SK-N-MC (cell line): ENCODE data around the gene BCAS1.
A peak's percentile ranks its signal among the peaks of the same experiment; 100 is the strongest.

Experiments used
- DNase-seq: peaks from one replicate; pipeline ENCODE4 v3.0.0-alpha.2; 2011; ENCODE audit warnings: low read depth, low spot score
- H3K27ac ChIP-seq: fragments of 200-600 bp; sonication (generic); 2 replicates; pipeline ENCODE4 v1.5.1; 2016; ENCODE audit warnings: mixed run types
- H3K36me3 ChIP-seq: fragments of 200-600 bp; sonication (generic); 2 replicates; pipeline ENCODE4 v1.6.1; 2017; ENCODE audit warnings: antibody characterized with exemption, low read length, mixed read lengths; ENCODE audit not compliant: insufficient read depth
- H3K4me3 ChIP-seq: fragments of 200-600 bp; sonication (generic); 2 replicates; pipeline ENCODE4 v1.5.1; 2016
- H3K9ac ChIP-seq: fragments of 200-600 bp; sonication (generic); 2 replicates; pipeline ENCODE4 v1.8.0; 2017; ENCODE audit warnings: mixed run types, mixed read lengths; ENCODE audit not compliant: insufficient read length
- H3K9me3 ChIP-seq: fragments of 200-600 bp; sonication (generic); 2 replicates; pipeline ENCODE4 v1.6.1; 2017; ENCODE audit warnings: low read depth, mild to moderate bottlenecking, antibody characterized with exemption, low read length, moderate library complexity, mixed read lengths
- EZH2 ChIP-seq: fragments of 200-600 bp; sonication (generic); IDR thresholded peaks from one replicate; pipeline ENCODE4 v1.6.1; 2017; ENCODE audit warnings: antibody characterized with exemption
- FOXP2 ChIP-seq: optimal IDR thresholded peaks from 2 replicates; pipeline ENCODE3; 2011; ENCODE audit warnings: mild to moderate bottlenecking, moderate library complexity; ENCODE audit not compliant: insufficient read depth; ENCODE audit errors: extremely low read length, control extremely low read depth
- POLR2AphosphoS5 ChIP-seq: IDR thresholded peaks from 2 replicates; pipeline ENCODE4 v1.6.1; 2012; ENCODE audit warnings: mild to moderate bottlenecking, low read depth, low read length, borderline replicate concordance

Gene BCAS1

DNA sequence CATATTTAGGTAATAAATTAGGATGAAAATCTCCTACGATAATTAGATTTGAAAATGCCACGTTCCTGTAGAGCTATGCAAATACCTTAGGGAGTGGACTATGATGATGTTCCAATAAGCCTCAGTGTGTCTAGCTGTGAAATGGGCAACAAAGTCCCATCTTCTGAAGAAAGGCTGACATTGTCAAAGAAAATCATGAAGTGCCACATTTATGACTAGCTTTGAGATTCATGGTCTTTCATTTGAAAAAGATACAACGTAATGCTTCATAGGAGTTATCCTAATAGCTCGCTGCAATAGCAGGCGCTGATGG is 23.8 kb upstream of the BCAS1 start:
- peak overlapping the region; percentile 82 for H3K27ac ChIP-seq

DNA sequence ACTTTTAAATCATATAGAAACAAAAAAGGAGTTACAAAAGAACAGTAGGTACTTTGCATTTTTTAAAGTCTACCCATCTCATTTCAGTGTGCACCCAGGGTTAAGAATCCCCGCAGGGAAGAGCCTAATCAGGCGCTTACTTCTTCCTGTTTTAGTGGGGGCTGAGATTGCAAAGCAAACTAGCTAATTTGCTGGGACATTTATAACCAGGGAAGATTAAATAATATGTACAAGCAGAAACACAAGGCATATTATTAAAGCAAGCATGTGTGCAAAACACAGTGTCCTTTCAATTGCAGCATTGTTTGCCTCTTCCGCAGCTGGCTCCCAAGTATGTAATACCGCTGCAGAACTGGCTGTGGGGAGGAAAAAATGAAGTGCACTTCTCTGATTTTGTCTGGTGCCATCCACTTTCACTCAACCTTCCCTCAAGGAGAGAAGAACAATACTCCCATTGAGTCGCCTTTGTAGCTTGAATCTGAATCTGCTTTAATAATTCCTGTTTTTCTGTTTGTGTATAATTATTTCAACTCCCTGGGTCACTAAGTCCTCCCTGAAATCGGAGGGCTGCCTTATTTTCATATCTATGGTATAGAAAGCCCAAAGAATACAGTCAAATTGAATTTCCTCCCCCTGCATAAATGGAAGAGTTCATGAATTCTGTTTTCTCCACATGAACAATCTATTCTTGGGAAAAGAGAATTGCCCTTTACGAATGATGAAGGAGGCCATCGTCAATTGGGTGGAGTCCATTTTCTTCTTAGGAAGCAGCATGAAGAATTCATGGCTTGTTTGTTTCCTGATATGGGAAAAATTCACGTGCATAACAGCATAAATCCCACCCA is 23.3 kb upstream of the BCAS1 start:
- H3K9me3 ChIP-seq, result no peaks in the 10 kb centered on the region
- peak overlapping the region; percentile 82 for H3K27ac ChIP-seq
- no peak overlapping the region for H3K9ac ChIP-seq
- H3K4me3 ChIP-seq, result peak overlapping the region; percentile 62
- DNase-seq, result peak; percentile 70
- no peaks in the 10 kb centered on the region for H3K36me3 ChIP-seq
- peak; percentile 71 for TF ChIP-seq FOXP2
- no peak for TF ChIP-seq EZH2
- peak; percentile 32; the same call in 1 of the 2 replicates for TF ChIP-seq POLR2AphosphoS5

More for the DNA sequence above, 23.8 kb upstream of the BCAS1 start:
- no peak for DNase-seq
- Histone ChIP-seq H3K36me3 (no peaks in the 10 kb centered on the region), H3K4me3 (peak overlapping the region; percentile 62), H3K9ac (no peak overlapping the region), H3K9me3 (no peaks in the 10 kb centered on the region)
- TF ChIP-seq POLR2AphosphoS5 (no peak), FOXP2 (no peak), EZH2 (no peak)

DNA sequence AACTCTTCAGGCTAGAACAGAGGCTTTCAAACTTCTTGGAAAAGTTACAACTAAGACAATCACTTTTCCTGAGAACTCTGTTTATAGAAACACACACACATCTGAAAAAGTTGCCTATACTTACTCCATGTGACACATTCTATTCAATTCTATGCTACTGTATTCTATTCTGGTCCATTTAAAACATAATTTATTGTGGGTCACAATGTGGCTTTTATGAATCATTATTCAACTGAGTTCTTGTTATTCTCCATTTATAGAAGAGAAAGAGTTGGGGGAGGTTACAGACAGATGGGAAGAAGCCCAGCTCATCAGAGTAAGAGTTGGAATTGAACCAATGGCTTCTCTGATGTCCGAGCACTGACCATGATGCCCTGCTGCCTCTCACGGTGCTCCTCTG is 21.6 kb upstream of the BCAS1 start:
- Histone ChIP-seq H3K9me3 (no peaks in the 10 kb centered on the region), H3K36me3 (no peaks in the 10 kb centered on the region), H3K27ac (no peak overlapping the region), H3K9ac (no peak overlapping the region), H3K4me3 (no peak overlapping the region)
- TF ChIP-seq EZH2, result no peak
- no peak for TF ChIP-seq FOXP2
- TF ChIP-seq POLR2AphosphoS5, result no peak
- no peak for DNase-seq

DNA sequence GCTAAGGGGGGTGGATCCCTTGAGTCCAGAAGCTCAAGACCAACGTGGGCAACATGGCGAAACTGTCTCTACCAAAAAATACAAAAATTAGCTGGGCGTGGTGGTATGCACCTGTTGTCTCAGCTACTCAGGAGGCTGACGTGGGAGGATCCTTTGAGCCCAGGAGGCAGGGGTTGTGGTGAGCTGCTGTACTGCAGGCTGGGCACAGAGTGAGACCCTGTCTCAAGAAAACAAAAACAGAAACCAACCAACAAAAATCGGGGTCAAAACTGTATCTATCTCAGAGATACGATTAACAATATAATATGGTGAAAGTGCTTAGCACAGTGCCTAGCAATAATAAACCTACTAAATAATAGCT is 20.7 kb upstream of the BCAS1 start:
- H3K27ac ChIP-seq, result no peak overlapping the region
- H3K36me3 ChIP-seq, result no peaks in the 10 kb centered on the region

DNA sequence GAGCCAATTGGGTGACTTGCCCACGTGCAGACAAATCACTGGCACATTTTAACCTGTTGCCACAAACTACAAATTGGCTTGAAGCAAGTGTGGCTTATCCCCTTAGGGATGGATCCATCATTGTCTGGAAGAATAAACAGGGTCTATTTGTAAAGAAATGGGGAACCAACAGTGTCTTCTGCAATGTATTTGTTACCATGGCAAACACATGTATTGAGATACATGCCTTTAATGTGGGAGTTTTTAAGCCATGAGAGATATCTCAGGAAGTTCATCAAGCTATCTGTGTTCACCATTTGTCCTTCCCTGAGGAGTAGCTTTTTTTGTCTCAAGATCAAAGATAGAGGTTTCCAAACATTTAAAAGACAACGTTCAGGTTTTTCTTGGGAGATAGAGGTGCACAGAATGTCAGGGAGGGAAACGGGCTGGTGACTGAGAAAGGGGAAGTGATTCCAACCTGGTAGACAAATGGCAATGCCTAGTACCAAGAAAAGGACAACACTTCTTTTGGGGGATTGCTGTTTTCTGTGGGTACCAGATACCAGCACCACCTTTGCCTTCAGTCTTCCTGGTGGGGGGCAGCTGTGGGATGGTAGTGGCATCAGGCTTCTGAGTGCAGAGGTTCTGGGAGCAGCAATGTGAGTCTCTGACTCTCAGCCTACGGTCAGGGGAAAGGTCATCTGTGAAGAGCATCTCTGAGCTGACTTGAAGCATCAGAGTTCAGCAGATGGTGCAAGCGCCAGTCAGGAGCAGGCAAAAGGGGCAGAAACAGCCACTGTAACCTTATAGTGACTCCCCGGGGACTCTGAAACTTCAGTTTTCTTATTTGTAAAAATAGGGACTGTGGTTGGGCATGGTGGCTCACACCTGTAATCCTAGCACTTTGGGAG is 20.1 kb upstream of the BCAS1 start:
- TF ChIP-seq EZH2, result no peak
- no peak for TF ChIP-seq POLR2AphosphoS5
- no peak for TF ChIP-seq FOXP2
- no peaks in the 10 kb centered on the region for H3K36me3 ChIP-seq
- no peak overlapping the region for H3K4me3 ChIP-seq
- no peaks in the 10 kb centered on the region for H3K9me3 ChIP-seq
- DNase-seq, result no peak
- H3K9ac ChIP-seq, result no peak overlapping the region
- no peak overlapping the region for H3K27ac ChIP-seq

More for the DNA sequence above, 20.7 kb upstream of the BCAS1 start:
- H3K4me3 ChIP-seq, result no peak overlapping the region
- H3K9ac ChIP-seq, result no peak overlapping the region
- TF ChIP-seq EZH2 (no peak), FOXP2 (no peak), POLR2AphosphoS5 (no peak)
- DNase-seq, result no peak
- H3K9me3 ChIP-seq, result no peaks in the 10 kb centered on the region

DNA sequence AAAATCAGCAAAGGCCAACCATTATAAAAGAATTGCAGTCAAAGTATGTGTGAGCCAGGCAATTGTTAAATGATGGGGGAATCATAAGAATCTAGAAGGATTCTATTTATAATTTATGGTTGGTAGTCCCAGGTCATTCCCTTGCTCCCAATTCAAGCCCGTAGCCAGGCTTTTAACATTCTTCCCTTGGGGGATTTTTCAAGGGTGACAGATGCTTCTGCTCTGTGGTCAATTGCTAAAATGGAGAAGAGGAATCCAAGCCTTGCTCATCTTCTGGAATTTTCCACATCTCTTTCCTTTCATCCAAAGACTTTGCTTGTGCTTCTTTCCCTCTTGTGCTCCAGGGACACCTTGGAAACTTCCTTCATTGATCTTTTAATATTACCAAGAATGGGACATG is 18.0 kb upstream of the BCAS1 start:
- H3K9me3 ChIP-seq, result no peaks in the 10 kb centered on the region
- no peaks in the 10 kb centered on the region for H3K36me3 ChIP-seq
- no peak overlapping the region for H3K27ac ChIP-seq
- no peak overlapping the region for H3K4me3 ChIP-seq
- TF ChIP-seq POLR2AphosphoS5 (no peak), EZH2 (no peak), FOXP2 (no peak)
- no peak overlapping the region for H3K9ac ChIP-seq
- no peak for DNase-seq

DNA sequence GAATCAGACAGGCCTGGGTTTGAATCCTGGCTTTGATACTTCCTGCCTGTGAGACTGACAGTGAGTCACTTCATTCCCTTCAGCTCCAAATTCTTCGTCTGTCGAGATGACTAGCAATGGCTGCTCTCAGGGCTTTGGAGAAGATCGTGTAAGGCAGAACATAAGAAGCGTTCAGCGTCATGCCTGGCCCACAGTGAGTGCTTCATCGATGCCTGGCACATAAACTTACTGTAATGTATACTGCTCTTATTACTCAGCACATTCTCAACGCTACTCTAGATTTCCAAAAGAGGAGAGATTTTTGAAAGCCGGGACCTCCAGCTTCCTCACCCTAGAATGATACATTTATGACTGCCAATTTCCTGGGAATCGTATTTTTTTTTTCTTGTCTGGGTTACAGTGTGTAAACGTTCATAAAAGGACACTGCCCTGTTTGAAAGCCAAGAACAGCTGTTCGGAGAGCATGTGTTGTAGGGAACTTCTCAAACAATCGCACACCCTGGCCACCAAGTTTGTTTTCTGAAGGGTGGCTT is 16.2 kb upstream of the BCAS1 start:
- DNase-seq, result no peak
- Histone ChIP-seq H3K27ac (no peak overlapping the region), H3K9me3 (no peaks in the 10 kb centered on the region), H3K9ac (no peak overlapping the region), H3K36me3 (no peaks in the 10 kb centered on the region), H3K4me3 (no peak overlapping the region)
- no peak for TF ChIP-seq POLR2AphosphoS5
- TF ChIP-seq EZH2, result no peak
- TF ChIP-seq FOXP2, result no peak

DNA sequence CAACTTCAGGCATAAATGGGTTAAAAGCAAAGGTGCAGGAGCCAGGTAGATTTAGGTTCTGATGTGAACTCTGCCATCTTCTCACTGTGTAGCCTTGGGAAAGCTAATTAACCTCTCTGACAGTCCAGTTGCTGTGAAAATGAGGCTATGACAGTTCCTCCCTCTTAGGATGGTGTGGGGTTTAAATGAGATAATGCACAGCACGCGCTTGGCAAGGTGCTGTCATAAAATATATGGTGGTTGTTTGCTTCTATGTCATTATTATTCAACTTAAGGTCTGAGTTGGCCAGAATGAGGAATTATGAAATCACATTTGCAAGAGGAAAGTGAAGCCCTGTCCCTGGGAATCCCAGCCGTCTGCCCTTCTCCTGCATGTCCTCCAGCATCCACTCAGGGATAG is 15.5 kb upstream of the BCAS1 start:
- H3K4me3 ChIP-seq, result no peak overlapping the region
- H3K9me3 ChIP-seq, result no peaks in the 10 kb centered on the region
- no peak for DNase-seq
- no peaks in the 10 kb centered on the region for H3K36me3 ChIP-seq
- H3K9ac ChIP-seq, result no peak overlapping the region
- TF ChIP-seq POLR2AphosphoS5 (no peak), FOXP2 (no peak), EZH2 (no peak)
- H3K27ac ChIP-seq, result no peak overlapping the region
